ENCODE measurements around the gene ZNF630. TPM values are rescaled to one million over a fixed set of nuclear protein-coding genes. Genes with fewer than 3 reads are reported as not detected.

The ZNF630 gene
- total RNA-seq, 2 experiments from 2014 or later, result 1.2 to 1.9 TPM

DNA sequence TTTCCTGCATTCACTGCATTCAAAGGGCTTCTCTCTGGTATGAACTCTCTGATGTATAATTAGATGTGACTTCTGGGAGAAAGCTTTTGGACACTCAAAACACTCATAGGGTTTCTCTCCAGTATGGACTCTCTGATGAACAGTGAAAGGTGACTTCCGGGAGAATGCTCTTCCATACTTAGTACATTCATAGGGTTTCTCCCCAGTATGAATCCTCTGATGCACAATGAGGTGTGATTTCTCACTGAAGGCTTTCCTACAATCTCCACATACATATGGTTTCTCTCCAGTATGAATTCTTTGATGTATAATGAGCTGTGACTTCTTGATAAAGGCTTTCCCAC lies 12.2 kb downstream of the ZNF630 start:
- ATAC-seq (ENCODE audit: poor library complexity), result no peak
- no peak for DNase-seq
- Mint-ChIP-seq H3K27ac (no peak overlapping the region), H3K27me3 (no peaks in the 10 kb centered on the region), H3K36me3 (ENCODE audit: low read depth) (peaks cover 48% of the 10 kb centered on the region), H3K4me1 (ENCODE audit: low read depth) (no peaks in the 10 kb centered on the region), H3K9me3 (peaks cover 4% of the 10 kb centered on the region), H3K4me3 (no peak overlapping the region)
- CTCF ChIA-PET, result no interaction called here
- Histone ChIP-seq H3K36me3 (ENCODE audit: insufficient read depth, low read length) (peaks cover 30% of the 10 kb centered on the region), H3K27ac (ENCODE audit: low read depth in 1 of 2, low read length in 2 of 2) (no peak overlapping the region), H3K4me1 (ENCODE audit: insufficient read depth, low read length) (no peaks in the 10 kb centered on the region), H3K4me3 (ENCODE audit: low read length) (no peak overlapping the region), H3K9me3 (ENCODE audit: control insufficient read depth in 1 of 2, insufficient read depth in 1 of 2, low read length in 2 of 2) (peaks cover 0 to 12% of the 10 kb centered on the region in 2 experiments), H3K27me3 (ENCODE audit: control insufficient read depth in 1 of 2, insufficient read depth in 2 of 2, low read length in 2 of 2) (no peaks in the 10 kb centered on the region)
- TF ChIP-seq, protein P1, sequence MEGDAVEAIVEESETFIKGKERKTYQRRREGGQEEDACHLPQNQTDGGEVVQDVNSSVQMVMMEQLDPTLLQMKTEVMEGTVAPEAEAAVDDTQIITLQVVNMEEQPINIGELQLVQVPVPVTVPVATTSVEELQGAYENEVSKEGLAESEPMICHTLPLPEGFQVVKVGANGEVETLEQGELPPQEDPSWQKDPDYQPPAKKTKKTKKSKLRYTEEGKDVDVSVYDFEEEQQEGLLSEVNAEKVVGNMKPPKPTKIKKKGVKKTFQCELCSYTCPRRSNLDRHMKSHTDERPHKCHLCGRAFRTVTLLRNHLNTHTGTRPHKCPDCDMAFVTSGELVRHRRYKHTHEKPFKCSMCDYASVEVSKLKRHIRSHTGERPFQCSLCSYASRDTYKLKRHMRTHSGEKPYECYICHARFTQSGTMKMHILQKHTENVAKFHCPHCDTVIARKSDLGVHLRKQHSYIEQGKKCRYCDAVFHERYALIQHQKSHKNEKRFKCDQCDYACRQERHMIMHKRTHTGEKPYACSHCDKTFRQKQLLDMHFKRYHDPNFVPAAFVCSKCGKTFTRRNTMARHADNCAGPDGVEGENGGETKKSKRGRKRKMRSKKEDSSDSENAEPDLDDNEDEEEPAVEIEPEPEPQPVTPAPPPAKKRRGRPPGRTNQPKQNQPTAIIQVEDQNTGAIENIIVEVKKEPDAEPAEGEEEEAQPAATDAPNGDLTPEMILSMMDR (IDR thresholded peaks at IDR 0.05), result no peak
- POLR2A ChIA-PET, result no interaction called here
- intact Hi-C loops (cut with DNase I, micrococcal nuclease), result no loop called here

DNA sequence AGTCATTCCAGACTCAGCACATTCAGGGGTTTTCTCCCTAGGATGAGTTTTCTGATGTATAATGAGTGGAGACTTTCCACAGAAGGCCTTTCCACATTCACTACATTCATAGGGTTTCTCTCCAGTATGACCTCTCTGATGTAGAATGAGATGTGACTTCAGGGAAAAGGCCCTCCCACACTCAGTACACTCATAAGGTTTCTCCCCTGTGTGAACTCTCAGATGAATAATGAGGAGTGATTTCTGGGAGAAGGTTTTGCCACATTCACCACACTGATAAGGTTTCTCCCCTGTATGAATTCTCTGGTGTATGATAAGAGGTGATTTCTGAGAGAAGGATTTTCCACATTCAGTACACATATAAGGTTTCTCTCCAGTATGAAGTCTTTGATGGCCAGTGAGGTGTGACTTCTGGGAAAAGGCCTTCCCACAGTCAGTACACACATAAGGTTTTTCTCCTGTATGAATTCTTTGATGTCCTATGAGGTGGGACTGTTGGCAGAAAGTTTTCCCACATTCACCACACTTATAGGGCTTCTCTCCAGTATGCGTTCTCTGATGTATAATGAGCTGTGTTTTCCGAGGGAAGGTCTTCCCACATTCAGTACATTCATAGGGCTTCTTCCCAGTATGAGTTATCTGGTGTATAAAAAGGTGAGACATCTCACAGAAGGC lies 12.7 kb downstream of the ZNF630 start:
- DNase-seq, result no peak
- POLR2A ChIA-PET, result no interaction called here
- H3K4me1 Mint-ChIP-seq (ENCODE audit: low read depth), result no peaks in the 10 kb centered on the region
- intact Hi-C loops (cut with DNase I, micrococcal nuclease), result no loop called here
- H3K9me3 Mint-ChIP-seq, result peaks cover 4% of the 10 kb centered on the region
- no peak overlapping the region for H3K4me3 Mint-ChIP-seq
- no peak overlapping the region for H3K4me3 ChIP-seq (ENCODE audit: low read length)
- TF ChIP-seq, protein P1 (IDR thresholded peaks at IDR 0.05), result no peak
- no peak overlapping the region for H3K27ac Mint-ChIP-seq
- no peaks in the 10 kb centered on the region for H3K4me1 ChIP-seq (ENCODE audit: insufficient read depth, low read length)
- CTCF ChIA-PET, result no interaction called here
- H3K36me3 Mint-ChIP-seq (ENCODE audit: low read depth), result peaks cover 48% of the 10 kb centered on the region
- H3K9me3 ChIP-seq (ENCODE audit: control insufficient read depth in 1 of 2, insufficient read depth in 1 of 2, low read length in 2 of 2), result peaks cover 0 to 12% of the 10 kb centered on the region in 2 experiments
- H3K27me3 ChIP-seq (ENCODE audit: control insufficient read depth in 1 of 2, insufficient read depth in 2 of 2, low read length in 2 of 2), result no peaks in the 10 kb centered on the region
- no peak overlapping the region for H3K27ac ChIP-seq (ENCODE audit: low read depth in 1 of 2, low read length in 2 of 2)
- no peaks in the 10 kb centered on the region for H3K27me3 Mint-ChIP-seq
- peaks cover 30% of the 10 kb centered on the region for H3K36me3 ChIP-seq (ENCODE audit: insufficient read depth, low read length)
- ATAC-seq (ENCODE audit: poor library complexity), result no peak

DNA sequence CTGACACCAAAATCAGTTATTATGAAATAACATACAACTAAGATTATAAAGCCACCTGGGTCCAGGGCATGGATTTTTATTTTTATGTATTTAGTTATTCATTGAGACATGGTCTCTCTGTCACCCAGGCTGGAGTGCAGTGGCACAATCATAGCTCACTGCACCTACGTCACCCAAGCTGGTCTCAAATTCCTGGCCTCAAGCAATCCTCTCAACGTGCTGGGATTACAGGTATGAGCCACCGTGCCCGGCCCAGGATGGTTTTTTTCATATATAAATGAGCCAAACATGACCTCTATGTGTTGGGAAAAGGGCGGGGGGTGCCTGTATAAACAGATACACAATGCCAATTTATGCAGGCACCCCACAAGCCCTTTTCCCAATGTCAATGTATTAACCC lies 24.6 kb downstream of the ZNF630 start:
- Mint-ChIP-seq H3K4me1 (ENCODE audit: low read depth) (no peaks in the 10 kb centered on the region), H3K4me3 (no peak overlapping the region), H3K9me3 (no peaks in the 10 kb centered on the region), H3K27me3 (no peaks in the 10 kb centered on the region), H3K27ac (no peak overlapping the region), H3K36me3 (ENCODE audit: low read depth) (peaks cover 5% of the 10 kb centered on the region)
- POLR2A ChIA-PET, result no interaction called here
- intact Hi-C loops (cut with DNase I, micrococcal nuclease), result no loop called here
- Histone ChIP-seq H3K4me1 (ENCODE audit: insufficient read depth, low read length) (no peaks in the 10 kb centered on the region), H3K27me3 (ENCODE audit: control insufficient read depth in 1 of 2, insufficient read depth in 2 of 2, low read length in 2 of 2) (no peaks in the 10 kb centered on the region), H3K9me3 (ENCODE audit: control insufficient read depth in 1 of 2, insufficient read depth in 1 of 2, low read length in 2 of 2) (no peaks in the 10 kb centered on the region), H3K4me3 (ENCODE audit: low read length) (no peak overlapping the region), H3K36me3 (ENCODE audit: insufficient read depth, low read length) (no peaks in the 10 kb centered on the region), H3K27ac (ENCODE audit: low read depth in 1 of 2, low read length in 2 of 2) (no peak overlapping the region)
- CTCF ChIA-PET, result no interaction called here
- ATAC-seq (ENCODE audit: poor library complexity) (no peak), DNase-seq (no peak)
- TF ChIP-seq, protein P1 (IDR thresholded peaks at IDR 0.05), result no peak
